Measurements from ENCODE around the gene ITGB5. TPM values are rescaled to one million over a fixed set of nuclear protein-coding genes. Genes with fewer than 3 reads are reported as not detected.
"Not testable (repeated sequence)": the region's sequence is repeated elsewhere in the genome, so short reads cannot be mapped to it uniquely, and the experiment has no call there.

The ITGB5 gene
- total RNA-seq, 4 donors from 2014 or later, result 79.2 to 122 (median 110) TPM

GRCh38 chr3:124827476-124828206 is 59.5 kb downstream of the ITGB5 start:
- H3K27ac ChIP-seq, result not testable (repeated sequence)
- 84 to 87% methylated on average over 15 of the region's 15 CpGs for WGBS, 2 donors

GRCh38 chr3:124826703-124827102 is 60.5 kb downstream of the ITGB5 start:
- H3K4me1 ChIP-seq, result peaks cover 0 to 9% of the 10 kb centered on the region in 2 donors
- no peak overlapping the region for H3K27ac ChIP-seq
- TF ChIP-seq POLR2A (IDR thresholded peaks at IDR 0.05), result no peak
- TF ChIP-seq, protein P1, sequence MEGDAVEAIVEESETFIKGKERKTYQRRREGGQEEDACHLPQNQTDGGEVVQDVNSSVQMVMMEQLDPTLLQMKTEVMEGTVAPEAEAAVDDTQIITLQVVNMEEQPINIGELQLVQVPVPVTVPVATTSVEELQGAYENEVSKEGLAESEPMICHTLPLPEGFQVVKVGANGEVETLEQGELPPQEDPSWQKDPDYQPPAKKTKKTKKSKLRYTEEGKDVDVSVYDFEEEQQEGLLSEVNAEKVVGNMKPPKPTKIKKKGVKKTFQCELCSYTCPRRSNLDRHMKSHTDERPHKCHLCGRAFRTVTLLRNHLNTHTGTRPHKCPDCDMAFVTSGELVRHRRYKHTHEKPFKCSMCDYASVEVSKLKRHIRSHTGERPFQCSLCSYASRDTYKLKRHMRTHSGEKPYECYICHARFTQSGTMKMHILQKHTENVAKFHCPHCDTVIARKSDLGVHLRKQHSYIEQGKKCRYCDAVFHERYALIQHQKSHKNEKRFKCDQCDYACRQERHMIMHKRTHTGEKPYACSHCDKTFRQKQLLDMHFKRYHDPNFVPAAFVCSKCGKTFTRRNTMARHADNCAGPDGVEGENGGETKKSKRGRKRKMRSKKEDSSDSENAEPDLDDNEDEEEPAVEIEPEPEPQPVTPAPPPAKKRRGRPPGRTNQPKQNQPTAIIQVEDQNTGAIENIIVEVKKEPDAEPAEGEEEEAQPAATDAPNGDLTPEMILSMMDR (IDR thresholded peaks at IDR 0.05), result no peak
- H3K9me3 ChIP-seq, result no peaks in the 10 kb centered on the region
- 50 to 53% methylated on average over 3 of the region's 3 CpGs for WGBS, 2 donors
- H3K27me3 ChIP-seq, result no peaks in the 10 kb centered on the region
- no peak for DNase-seq
- no peaks in the 10 kb centered on the region for H3K36me3 ChIP-seq
- H3K4me3 ChIP-seq (replicated peaks in 1 of 3), result no peak overlapping the region
- intact Hi-C loops (cut with DNase I), result no loop called here

More at GRCh38 chr3:124827476-124828206, 59.5 kb downstream of the ITGB5 start:
- H3K4me1 ChIP-seq, result peaks cover 0 to 16% of the 10 kb centered on the region in 2 donors
- H3K9me3 ChIP-seq; intact Hi-C loops (cut with DNase I); H3K27me3 ChIP-seq; H3K4me3 ChIP-seq (replicated peaks in 1 of 3); H3K36me3 ChIP-seq; DNase-seq: not testable (repeated sequence)
- TF ChIP-seq, protein P1 (IDR thresholded peaks at IDR 0.05), result peak in 1 of 6 experiments; percentile 7

DNA sequence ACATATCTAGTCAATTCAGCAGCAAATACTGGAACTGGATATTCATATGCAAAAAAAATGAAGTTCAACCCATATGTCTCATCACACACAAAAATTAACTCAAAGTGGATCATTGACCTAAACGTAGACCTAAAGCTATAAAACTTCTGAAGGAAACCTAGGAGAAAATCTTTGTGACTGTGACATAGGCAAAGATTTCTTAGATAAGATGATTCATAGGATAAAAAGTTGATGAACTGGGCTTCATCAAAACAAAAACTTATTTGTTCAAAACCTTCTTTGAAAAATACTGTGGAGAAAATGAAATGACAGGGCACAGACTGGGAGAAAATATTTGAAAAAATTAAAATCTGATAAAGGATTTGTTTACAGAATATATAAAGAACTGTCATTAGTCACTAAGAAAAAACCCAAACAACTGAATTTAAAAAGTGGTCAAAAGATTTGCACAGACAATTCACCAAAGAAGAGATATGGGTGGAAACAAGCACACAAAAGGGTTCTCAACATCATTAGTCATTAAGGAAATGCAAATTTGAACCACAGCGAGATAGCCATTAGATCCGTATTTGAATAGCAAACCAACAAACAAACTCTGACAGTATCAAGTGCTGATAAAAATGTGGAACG is 62.8 kb downstream of the ITGB5 start:
- WGBS, 2 donors, result 94 to 96% methylated on average over 4 of the region's 4 CpGs

GRCh38 chr3:124823648-124824047 is 63.5 kb downstream of the ITGB5 start:
- TF ChIP-seq, protein P1 (IDR thresholded peaks at IDR 0.05), result no peak
- TF ChIP-seq POLR2A (IDR thresholded peaks at IDR 0.05), result no peak
- intact Hi-C loops (cut with DNase I), result no loop called here
- H3K27me3 ChIP-seq, result no peaks in the 10 kb centered on the region
- no peaks in the 10 kb centered on the region for H3K36me3 ChIP-seq
- no peaks in the 10 kb centered on the region for H3K9me3 ChIP-seq
- no peak overlapping the region for H3K27ac ChIP-seq
- DNase-seq, result no peak
- no peaks in the 10 kb centered on the region for H3K4me1 ChIP-seq
- H3K4me3 ChIP-seq (replicated peaks in 1 of 3), result no peak overlapping the region
- 67 to 97% methylated on average over 2 of the region's 2 CpGs for WGBS, 2 donors

More for the DNA sequence above, 62.8 kb downstream of the ITGB5 start:
- Histone ChIP-seq H3K9me3 (no peaks in the 10 kb centered on the region), H3K27me3 (no peaks in the 10 kb centered on the region), H3K4me1 (peaks cover 0 to 3% of the 10 kb centered on the region in 2 donors), H3K4me3 (replicated peaks in 1 of 3) (no peak overlapping the region), H3K36me3 (no peaks in the 10 kb centered on the region), H3K27ac (no peak overlapping the region)
- TF ChIP-seq POLR2A (IDR thresholded peaks at IDR 0.05), result no peak
- TF ChIP-seq, protein P1 (IDR thresholded peaks at IDR 0.05), result no peak
- intact Hi-C loops (cut with DNase I), result no loop called here
- DNase-seq, result no peak

DNA sequence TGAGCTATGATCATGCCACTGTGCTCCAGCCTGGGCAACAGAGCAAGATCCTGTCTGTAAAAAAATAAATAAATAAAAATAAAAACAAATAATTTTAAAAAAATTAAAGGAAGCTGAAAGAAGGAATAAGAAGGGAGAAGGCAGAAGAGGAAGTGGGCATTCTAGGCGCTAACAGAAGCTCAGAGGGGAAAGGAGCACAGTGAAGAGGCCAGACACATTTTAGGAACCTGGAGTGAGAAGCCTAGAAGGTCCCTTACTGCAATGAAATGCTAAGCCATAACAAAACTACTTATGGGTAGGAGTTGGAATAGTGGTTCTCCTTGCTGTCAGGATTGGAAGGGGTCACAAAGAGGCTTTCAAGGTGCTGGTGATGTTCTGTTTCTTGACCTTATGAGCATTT is 64.0 kb downstream of the ITGB5 start:
- TF ChIP-seq, protein P1 (IDR thresholded peaks at IDR 0.05), result no peak
- no peak for TF ChIP-seq POLR2A (IDR thresholded peaks at IDR 0.05)
- 95 to 100% methylated on average over 1 of the region's 1 CpG for WGBS, 2 donors
- H3K27ac ChIP-seq, result no peak overlapping the region
- H3K27me3 ChIP-seq, result no peaks in the 10 kb centered on the region
- H3K4me3 ChIP-seq (replicated peaks in 1 of 3), result no peak overlapping the region
- intact Hi-C loops (cut with DNase I), result no loop called here
- no peaks in the 10 kb centered on the region for H3K9me3 ChIP-seq
- no peak for DNase-seq
- H3K4me1 ChIP-seq, result no peaks in the 10 kb centered on the region
- H3K36me3 ChIP-seq, result no peaks in the 10 kb centered on the region
